Measurements from ENCODE around the gene PRTFDC1.

GRCh38 chr10:24949616-24950015, 2.8 kb downstream of the PRTFDC1 start:
- TF ChIP-seq POLR2A (IDR thresholded peaks at IDR 0.05) (no peak), CTCF (IDR thresholded peaks at IDR 0.05) (no peak), EP300 (IDR thresholded peaks at IDR 0.05) (no peak), POLR2AphosphoS5 (IDR thresholded peaks at IDR 0.05) (no peak)
